ENCODE data around the gene CNOT6L. TPM values are rescaled to one million over a fixed set of nuclear protein-coding genes. Genes with fewer than 3 reads are reported as not detected.
"Not testable (repeated sequence)": the region's sequence is repeated elsewhere in the genome, so short reads cannot be mapped to it uniquely, and the experiment has no call there.

The CNOT6L gene
- total and polyA plus RNA-seq, 7 donors, result 4.2 to 21.6 (median 17.5) TPM

GRCh38 chr4:77787969-77788368 lies 31.2 kb downstream of the CNOT6L start:
- H3K9me3 ChIP-seq, result no peaks in the 10 kb centered on the region
- TF ChIP-seq POLR2AphosphoS5 (IDR thresholded peaks at IDR 0.05) (no peak), EP300 (IDR thresholded peaks at IDR 0.05) (no peak), POLR2A (IDR thresholded peaks at IDR 0.05) (no peak), CTCF (IDR thresholded peaks at IDR 0.05) (no peak)
- 92 to 96% methylated on average over 3 of the region's 3 CpGs for WGBS, 2 donors
- no peak overlapping the region for H3K4me3 ChIP-seq
- no peak for DNase-seq
- no peaks in the 10 kb centered on the region for H3K36me3 ChIP-seq
- no peak overlapping the region for H3K27ac ChIP-seq
- intact Hi-C loops (cut with DNase I), result no loop called here
- H3K27me3 ChIP-seq, result no peaks in the 10 kb centered on the region
- H3K4me1 ChIP-seq, result peaks cover 0 to 27% (median 22%) of the 10 kb centered on the region in 4 donors

GRCh38 chr4:77785669-77786068 lies 33.5 kb downstream of the CNOT6L start:
- Histone ChIP-seq H3K27ac (no peak overlapping the region), H3K4me3 (no peak overlapping the region), H3K4me1 (peaks cover 0 to 35% (median 20%) of the 10 kb centered on the region in 4 donors), H3K36me3 (no peaks in the 10 kb centered on the region), H3K9me3 (no peaks in the 10 kb centered on the region), H3K27me3 (no peaks in the 10 kb centered on the region)
- intact Hi-C loops (cut with DNase I), result no loop called here
- no peak for DNase-seq
- TF ChIP-seq POLR2A (IDR thresholded peaks at IDR 0.05), result no peak
- no peak for TF ChIP-seq POLR2AphosphoS5 (IDR thresholded peaks at IDR 0.05)
- no peak for TF ChIP-seq EP300 (IDR thresholded peaks at IDR 0.05)
- no peak for TF ChIP-seq CTCF (IDR thresholded peaks at IDR 0.05)
- 95 to 97% methylated on average over 6 of the region's 6 CpGs for WGBS, 2 donors

- TF ChIP-seq POLR2AphosphoS5 (IDR thresholded peaks at IDR 0.05) (no peak), CTCF (IDR thresholded peaks at IDR 0.05) (no peak), POLR2A (IDR thresholded peaks at IDR 0.05) (no peak), EP300 (IDR thresholded peaks at IDR 0.05) (no peak)
- 17 to 68% methylated on average over 6 of the region's 6 CpGs for WGBS, 2 donors
- peaks cover 0 to 21% (median 10%) of the 10 kb centered on the region in 4 donors for H3K4me1 ChIP-seq
Observed at GRCh38 chr4:77783895-77784294, 35.3 kb downstream of the CNOT6L start.

GRCh38 chr4:77782102-77782835 lies 36.9 kb downstream of the CNOT6L start:
- H3K27ac ChIP-seq, result no peak overlapping the region
- H3K4me1 ChIP-seq, result peaks cover 0 to 19% (median 6%) of the 10 kb centered on the region in 4 donors
- H3K36me3 ChIP-seq, result no peaks in the 10 kb centered on the region
- H3K27me3 ChIP-seq, result no peaks in the 10 kb centered on the region
- H3K9me3 ChIP-seq, result no peaks in the 10 kb centered on the region
- no peak overlapping the region for H3K4me3 ChIP-seq
- 84 to 92% methylated on average over 1 of the region's 1 CpG for WGBS, 2 donors
- intact Hi-C loops (cut with DNase I), result no loop called here
- no peak for TF ChIP-seq POLR2A (IDR thresholded peaks at IDR 0.05)
- no peak for TF ChIP-seq EP300 (IDR thresholded peaks at IDR 0.05)
- TF ChIP-seq CTCF (IDR thresholded peaks at IDR 0.05), result no peak
- TF ChIP-seq POLR2AphosphoS5 (IDR thresholded peaks at IDR 0.05), result no peak
- no peak for DNase-seq

More at GRCh38 chr4:77783895-77784294, 35.3 kb downstream of the CNOT6L start:
- H3K36me3 ChIP-seq, result no peaks in the 10 kb centered on the region
- no peaks in the 10 kb centered on the region for H3K9me3 ChIP-seq
- no peak for DNase-seq
- intact Hi-C loops (cut with DNase I), result no loop called here
- no peak overlapping the region for H3K27ac ChIP-seq
- no peak overlapping the region for H3K4me3 ChIP-seq
- H3K27me3 ChIP-seq, result no peaks in the 10 kb centered on the region

GRCh38 chr4:77780762-77781161 lies 38.4 kb downstream of the CNOT6L start:
- WGBS, 2 donors, result 94 to 95% methylated on average over 2 of the region's 2 CpGs
- DNase-seq; H3K27me3 ChIP-seq; H3K4me3 ChIP-seq; H3K36me3 ChIP-seq; H3K9me3 ChIP-seq; intact Hi-C loops (cut with DNase I); H3K27ac ChIP-seq: not testable (repeated sequence)
- H3K4me1 ChIP-seq, result peaks cover 0 to 32% (median 14%) of the 10 kb centered on the region in 4 donors
